ENCODE results near the gene FOXA3.
"Not testable (repeated sequence)": the region's sequence is repeated elsewhere in the genome, so short reads cannot be mapped to it uniquely, and the experiment has no call there.

Gene FOXA3

DNA sequence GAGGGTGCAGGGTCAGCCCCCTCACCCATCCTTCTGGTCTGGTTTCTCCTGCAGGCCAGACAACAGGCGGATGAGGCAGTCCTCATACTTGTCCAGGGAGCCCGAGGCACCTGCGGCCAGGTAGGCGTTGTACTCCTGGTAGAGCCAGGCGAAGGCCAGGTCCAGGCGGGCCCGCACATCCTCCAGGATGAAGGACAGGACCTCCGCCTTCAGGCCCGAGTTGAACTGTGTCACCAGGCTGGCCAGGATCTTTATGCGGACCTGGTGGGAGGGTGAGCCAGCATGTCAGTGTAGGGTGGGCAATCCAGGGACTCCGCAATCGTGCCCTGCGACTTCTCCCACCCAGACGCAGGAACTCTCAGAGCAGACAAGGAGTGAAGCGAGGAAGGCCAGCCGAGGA lies 35.2 kb upstream of the FOXA3 start:
- DNase-seq, result no peak

DNA sequence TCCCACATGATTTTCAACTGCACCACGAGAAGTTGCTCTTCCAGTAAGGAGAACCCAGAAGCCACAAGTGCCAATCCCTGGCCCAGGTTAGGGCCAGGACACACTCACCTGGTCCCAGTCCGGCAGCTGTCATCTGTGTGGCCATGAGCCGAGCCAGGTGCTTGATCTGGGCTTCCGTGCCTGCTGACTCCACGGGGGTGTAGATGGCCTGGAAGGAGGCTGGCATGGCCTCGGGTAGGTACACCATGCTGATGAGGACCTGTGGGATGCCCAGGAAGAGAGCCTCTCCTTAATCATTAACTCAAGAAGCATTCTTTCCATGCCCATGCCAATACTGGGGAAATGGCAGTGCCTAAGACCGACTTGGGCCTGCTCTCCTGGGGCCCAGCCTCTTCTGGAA lies 29.2 kb upstream of the FOXA3 start:
- DNase-seq, result no peak

DNA sequence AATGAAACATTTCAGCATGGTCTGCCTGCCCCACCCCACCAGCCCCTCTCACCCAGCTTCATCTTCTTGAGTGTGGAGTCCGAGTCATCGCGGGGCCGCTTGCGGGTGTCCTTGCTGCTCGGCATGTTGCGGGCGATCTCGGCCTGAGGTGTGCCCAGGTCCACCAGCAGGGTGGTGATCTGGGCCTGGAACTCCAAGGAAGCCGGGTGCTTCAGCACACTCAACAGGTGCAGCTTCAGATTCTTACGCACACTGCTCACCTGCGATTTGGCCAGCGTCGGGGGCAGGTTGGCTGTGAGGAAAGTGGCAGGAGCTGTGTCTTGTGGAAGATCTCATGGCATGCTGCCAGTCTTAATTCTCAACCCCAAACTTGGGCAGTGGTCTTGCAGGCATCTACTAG lies 21.9 kb upstream of the FOXA3 start:
- DNase-seq, result no peak

DNA sequence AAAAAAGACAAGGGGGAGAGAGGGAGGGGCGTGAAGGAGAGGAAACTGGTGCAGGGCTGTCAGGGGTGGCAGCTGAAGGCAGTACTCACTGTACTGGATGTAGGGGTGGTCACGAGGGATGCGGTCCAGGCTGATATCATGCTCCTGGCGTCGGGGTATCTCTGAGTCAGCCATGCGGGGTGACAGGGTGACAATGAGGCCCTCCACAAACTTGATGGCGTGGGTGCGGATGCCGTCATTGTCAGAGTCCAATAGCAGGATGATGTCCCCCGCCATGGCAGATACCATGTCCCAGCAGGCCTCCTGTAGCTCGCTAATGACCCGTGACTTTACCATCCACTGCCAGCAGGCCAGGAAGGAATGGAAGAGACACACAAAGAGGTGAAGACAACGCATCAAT lies 16.5 kb upstream of the FOXA3 start:
- DNase-seq, result no peak

DNA sequence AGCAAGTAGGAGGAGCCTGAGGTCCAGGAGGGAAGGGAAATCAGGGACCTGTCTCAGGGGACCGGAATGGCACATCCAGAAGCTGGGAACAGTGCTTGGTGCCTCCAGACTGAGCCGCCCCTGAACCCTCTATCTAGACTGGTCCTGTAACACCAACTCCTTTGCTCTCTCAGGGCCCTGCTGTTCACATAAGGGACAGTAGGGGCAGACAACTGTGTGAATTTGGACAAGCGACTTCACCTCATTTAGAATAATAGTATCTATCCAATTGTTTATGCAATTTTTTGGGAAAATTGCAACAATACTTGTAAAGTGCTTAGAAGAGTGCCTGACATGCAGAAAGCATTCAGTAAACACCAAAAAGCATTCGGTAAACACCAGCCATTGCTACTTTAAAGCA lies 15.2 kb upstream of the FOXA3 start:
- DNase-seq, result no peak

DNA sequence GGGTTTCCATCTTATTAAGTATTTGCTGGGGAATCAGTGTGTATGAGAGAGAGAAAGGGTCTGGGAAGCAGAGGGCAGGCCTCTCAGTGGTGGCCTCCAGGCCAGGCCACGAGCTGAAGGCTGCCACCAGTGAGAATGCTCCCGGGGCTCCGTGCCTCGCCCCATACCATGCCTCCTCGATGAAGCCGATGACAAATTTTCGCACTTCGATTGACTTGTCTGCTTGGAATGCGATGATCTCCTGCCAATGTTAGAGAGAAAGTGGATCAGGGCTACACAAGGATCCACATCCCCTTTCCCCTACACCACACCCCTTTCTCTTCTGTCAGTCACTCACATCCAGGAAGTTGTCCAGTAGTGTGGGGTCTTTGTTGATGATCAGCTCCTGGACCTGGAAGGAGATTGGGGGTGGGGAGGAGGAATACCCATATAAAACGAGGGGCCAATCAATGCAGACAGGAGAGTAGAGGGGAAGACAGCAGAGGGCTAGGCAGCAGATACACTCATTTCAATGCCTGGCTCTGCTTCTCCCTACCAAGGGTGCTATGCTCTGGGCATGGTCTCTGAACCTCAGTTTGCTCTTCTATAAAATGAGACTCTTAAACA lies 11.9 kb upstream of the FOXA3 start:
- no peak for DNase-seq

DNA sequence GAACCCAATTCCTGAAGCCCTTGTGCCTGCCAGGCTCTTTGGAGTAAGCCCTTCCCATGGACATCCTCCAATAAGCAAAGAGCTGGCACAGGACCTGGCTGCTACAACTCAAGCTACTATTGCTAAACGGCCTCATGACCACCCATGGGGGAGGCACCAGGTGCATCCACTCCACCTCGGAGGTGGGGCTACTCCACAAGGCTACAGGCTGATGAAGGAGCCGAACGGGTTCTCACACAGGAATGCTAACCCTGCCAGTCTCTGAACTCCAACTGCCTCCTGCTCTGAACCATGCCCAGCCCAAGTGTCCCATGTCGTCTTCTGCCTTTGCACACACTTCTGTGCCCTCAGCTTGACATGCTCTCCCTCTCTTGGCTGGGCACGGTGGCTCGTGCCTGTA lies 11.1 kb upstream of the FOXA3 start:
- no peak for DNase-seq

DNA sequence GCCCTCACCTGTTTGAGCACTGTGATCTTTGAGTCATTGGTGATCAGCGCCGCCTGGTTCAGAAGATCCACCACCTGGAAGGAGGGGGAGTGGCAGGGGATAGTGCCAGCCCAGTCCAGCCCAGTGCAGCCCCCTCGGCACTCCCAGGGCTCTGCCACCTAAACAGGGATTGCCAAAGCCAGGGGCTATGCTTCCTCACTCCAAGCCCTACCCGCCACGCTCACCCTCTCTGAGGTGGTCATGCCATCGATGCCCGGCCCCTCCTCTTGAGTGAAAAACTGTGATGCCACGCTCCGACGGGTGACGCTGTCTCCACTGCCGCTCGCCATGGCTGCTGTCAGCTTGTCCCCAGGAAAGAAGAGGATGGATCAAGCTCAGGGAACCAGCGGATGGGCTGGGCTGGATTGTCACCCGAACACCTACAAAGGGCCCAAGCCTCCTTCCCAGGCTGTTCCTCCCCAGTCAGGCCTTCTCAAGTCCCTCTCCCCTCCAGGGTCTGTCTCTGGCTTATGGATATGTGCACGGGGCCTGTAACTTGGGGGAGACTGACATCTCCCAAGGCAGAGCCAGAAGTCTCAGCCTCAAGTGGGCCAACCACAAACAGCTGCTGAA lies 9.9 kb upstream of the FOXA3 start:
- DNase-seq, result no peak

DNA sequence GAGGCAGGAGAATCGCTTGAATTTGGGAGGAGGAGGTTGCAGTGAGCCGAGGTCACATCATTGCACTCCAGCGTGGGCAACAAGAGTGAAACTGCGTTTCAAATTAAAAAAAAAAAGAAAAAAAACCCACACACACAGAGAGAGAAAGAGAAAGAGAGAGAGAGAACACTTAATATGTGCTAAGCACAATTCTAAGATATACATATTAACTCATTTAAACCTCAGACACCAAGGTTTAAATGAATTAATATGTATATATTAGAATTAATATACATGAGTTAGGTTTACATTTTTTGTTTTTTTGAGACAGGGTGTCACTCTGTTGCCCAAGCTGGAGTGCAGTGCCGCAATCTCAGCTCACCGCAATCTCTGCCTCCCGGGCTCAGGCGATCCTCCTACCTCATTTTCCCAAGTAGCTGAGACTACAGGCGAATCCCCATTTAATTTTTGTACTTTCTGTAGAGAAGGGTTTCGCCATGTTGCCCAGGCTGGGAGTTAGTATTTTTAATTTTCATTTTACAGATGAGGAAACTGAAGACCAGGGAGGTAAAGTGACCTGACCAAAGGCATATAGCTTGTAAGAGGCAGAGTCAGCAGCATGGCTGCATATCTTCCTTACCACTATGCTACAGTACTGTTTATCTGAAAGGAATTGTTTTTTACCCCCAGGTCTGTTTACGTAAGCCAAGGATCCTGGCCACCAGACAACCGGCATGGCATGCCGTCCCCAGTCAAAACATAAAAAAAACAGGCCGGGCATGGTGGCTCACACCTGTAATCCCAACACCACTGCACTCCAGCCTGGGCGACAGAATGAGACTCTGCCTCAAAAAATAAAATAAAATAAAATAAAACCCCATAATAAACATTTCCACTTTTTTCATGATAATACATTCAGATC lies 3.5 kb upstream of the FOXA3 start:
- DNase-seq, result no peak

DNA sequence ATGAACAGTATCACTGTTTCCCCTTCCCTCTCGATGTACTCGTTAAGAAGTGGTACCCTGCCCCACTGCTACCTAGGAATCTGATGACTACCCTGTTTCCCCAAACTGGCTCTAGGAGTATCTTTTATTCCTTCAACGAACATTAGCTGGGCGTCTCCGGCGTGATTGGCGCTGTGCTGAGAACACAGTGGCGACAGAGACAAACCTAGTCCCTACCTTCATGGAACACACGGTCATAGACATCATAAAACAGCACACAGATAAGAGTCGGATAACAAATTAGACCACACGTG lies 1.9 kb upstream of the FOXA3 start:
- no peak for DNase-seq

DNA sequence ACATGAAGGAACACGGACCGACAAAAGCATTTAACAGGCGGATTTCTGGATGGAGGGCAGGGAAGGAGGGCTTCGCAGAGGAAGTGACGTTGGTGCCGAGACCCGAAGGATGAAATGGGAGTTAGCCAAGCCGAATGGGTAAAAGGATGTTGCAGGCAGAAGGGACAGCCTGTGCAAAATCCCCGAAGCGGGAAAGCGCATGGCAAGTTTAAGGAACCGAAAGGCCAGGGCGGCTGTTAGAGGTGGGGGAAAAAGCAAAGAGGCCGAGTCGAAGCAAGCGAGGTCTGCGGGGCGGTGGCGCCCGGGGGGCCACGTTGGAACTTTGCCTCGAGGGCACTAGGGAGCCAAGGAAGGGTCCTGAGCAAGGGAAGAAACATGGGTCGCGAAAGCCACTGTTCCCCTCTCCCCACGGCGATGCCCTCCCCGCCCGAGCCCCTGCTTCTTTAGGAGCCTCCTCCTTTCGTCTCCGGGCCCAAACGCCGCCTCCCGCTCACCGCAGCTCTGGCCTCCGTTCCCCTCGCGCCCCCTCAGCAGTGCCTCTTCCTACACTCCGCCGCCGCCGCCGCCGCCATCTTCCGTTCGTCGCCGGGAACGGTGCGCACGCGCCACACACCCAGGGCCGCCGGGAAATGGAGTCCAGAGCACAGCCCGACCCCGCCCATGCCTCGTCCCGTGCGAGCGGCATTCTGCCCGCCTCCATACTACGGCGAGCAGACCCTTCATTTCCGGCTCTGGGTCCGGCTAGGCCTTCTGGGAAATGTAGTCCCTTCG lies 1.4 kb upstream of the FOXA3 start, which contains the start of gene SYMPK:
TSS of gene SYMPK (minus strand) at position 584 of the 771 bp plus-strand sequence. CDS start 8,652 bp downstream, outside the sequence.
- DNase-seq, result peak; percentile 99

DNA sequence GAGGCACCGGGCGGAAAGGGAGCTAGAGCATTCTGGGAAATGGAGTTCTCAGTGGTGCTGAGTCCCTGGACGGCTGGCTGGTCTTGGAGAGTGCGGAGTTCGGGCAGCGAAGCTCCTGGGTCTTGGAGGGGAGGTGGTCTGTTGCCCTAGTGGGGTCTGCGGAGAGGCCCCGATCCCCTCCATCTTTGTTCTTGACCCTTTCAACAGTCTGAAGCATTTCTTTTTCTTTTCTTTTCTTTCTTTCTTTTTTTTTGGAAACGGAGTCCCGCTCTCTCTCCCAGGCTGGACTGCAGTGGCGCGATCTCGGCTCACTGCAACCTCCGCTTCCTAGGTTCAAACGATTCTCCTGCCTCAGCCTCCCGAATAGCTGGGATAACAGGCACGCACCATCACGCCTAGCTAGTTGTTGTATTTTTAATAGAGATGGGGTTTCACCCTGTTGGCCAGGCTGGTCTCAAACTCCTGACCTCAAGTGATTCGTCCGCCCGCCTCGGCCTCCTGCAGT lies 739 bp upstream of the FOXA3 start:
- no peak for DNase-seq

DNA sequence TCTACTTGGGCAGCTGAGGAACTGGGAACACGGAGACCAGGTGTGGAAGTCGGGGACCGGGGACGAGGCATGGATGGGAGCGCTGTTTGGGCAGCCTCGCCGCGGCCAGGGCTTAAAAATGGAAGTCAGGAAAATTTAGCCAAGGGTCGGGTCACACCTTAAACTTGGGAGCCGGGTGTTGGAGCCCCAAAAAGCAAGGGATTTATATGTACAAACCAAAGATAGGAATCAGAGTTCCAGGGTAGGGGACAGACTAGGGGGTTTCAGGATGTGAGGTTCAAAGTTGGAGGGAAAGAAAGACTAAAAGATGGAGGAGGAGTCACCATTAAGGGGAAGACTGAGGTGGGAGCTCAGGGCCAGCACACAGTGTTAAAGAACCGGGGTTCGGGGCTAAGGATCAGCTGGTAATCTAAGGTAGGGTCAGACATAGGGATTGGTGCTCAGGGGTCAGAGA lies 530 bp downstream of the FOXA3 start:
- no peak for DNase-seq

DNA sequence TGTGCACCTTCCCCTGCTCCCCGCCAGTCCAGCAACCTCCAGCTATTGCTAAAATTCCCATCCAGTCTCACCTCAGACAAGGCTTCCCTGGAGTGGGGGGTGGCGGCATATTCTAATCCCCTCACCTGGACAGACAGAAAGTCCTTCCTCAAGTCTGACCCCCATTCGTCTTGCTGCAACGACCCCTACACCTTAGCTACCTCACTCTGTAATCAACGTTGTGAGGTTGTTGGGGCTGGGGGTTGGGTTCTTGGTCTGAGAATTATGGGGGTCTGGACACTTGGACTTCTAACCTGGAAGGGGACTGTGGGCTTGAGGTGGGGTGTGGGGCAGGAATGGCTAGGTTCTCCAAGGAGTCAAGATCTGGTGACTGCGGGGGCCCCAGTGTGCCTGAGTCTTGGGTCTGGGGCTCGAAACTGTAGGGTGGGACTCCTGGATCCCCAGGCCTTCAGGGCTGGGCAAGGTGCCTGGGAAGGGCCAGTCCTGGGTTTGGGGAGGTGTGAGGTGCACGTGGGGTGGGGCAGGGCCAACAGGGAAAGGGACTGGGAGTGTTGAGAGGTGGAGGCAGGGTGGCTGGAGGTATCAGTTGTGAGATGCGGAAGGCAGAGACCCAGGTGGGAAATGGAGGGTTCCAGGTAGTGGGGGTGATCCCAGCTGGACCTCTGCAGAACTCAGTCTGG lies 1.3 kb downstream of the FOXA3 start:
- DNase-seq, result no peak

DNA sequence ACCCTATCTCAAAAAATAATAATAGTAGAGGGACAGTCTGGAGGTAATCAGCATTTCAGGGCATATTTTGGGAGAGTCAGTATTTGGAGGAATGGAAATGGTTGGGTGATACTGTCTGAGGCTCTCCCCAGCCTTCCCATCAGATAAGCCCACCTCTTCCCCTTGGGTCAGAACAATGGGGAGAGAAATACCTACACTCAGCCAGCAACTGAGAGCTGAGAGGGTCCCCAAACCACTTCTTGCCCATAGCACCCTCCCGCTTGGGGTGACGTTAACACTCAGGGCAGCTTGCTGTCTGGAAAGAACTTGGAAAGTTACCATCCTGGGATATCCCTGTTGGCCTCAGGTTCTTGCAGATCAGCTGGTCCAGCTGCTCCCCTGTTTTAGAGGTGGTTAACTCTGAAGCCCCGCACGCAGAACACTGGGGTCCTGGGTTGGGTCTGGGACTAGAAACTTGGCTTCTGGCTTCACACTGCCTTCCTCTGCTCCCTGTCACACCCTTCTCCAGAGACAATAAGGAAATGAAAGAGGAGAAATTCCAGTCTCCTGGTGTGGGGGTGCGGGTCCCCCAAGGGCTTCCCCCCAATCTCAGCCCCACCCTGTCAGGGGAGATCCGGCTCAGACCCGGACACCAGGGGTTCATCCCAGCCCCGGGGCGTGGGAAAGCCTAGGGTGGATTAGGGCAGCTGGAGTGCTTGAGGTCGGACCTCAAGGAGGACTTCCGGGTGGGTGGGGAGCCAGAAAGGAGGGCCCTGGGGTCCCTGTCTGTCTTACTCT lies 2.5 kb downstream of the FOXA3 start:
- no peak for DNase-seq

DNA sequence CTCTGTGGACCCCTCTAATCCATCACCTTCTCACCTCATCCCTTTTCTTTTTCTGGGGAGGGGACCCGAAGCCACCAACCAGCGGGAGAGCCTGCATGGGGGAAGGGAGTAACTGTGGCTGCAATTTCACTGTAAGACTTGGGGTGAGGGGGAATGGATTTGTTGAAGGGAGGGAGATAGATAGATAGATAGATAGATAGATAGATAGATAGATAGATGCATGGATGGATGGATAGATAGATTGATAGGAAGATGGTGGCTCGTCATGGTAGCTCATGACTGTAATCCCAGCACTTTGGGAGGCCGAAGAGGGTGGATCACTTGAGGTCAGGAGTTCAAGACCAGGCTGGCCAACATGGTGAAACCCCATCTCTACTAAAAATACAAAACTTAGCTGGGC lies 3.1 kb downstream of the FOXA3 start:
- not testable (repeated sequence) for DNase-seq

DNA sequence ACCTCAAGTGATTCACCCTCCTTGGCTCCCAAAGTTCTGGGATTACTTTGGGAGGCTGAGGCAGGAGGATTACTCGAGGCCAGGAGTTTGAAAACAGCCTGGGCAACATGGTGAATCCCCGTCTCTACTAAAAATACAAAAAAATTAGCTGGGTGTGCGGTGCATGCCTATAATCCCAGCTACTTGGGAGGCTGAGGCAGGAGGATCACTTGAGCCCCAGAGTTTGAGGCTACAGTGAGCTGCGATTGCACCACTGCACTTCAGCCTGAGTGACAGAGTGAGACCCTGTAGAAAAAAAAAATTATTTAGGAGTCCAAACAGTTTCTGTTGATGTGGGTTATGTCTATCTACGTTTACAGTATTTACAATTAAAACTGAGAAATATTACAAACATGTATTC lies 6.7 kb downstream of the FOXA3 start:
- DNase-seq, result no peak

DNA sequence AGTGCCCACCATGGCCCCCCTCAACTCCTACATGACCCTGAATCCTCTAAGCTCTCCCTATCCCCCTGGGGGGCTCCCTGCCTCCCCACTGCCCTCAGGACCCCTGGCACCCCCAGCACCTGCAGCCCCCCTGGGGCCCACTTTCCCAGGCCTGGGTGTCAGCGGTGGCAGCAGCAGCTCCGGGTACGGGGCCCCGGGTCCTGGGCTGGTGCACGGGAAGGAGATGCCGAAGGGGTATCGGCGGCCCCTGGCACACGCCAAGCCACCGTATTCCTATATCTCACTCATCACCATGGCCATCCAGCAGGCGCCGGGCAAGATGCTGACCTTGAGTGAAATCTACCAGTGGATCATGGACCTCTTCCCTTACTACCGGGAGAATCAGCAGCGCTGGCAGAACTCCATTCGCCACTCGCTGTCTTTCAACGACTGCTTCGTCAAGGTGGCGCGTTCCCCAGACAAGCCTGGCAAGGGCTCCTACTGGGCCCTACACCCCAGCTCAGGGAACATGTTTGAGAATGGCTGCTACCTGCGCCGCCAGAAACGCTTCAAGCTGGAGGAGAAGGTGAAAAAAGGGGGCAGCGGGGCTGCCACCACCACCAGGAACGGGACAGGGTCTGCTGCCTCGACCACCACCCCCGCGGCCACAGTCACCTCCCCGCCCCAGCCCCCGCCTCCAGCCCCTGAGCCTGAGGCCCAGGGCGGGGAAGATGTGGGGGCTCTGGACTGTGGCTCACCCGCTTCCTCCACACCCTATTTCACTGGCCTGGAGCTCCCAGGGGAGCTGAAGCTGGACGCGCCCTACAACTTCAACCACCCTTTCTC lies 8.2 kb downstream of the FOXA3 start:
- no peak for DNase-seq

DNA sequence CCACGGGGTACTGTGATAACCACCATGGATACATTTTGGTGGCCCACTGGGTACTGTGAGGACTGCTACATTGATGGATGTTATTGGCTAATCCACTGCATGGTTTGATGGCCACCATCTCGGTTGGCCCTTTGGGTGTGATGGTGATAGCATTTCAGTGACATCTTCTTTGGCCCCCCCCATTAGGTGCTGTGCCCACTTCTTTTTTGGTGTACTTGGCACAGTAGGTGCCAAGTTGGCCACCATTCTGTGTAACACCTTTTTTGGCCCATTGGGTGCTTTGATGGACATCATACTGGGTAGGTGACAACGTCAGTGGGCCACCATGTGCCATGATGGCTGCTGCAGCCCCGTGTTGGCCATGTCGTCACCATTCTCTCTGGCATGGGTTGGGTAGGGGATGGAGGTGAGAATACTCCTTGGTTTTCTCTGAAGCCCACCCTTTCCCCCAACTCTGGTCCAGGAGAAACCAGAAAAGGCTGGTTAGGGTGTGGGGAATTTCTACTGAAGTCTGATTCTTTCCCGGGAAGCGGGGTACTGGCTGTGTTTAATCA lies 9.2 kb downstream of the FOXA3 start:
- DNase-seq, result no peak

DNA sequence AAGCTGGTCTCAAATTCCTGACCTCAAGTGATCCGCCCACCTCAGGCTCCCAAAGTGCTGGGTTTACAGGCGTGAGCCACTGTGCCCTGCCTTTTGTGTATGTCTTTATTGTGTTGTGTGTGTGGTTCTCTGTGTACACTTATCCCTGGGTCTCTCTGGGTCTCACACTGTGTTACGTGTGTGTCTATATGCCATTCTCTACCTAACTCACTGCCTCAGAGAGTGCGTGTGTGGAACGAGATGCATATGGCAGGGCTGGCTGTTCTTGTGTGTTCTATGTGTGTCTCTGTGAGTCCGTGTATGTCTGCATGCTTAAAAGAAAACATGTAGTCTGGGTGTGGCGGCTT lies 10.5 kb downstream of the FOXA3 start:
- no peak for DNase-seq

DNA sequence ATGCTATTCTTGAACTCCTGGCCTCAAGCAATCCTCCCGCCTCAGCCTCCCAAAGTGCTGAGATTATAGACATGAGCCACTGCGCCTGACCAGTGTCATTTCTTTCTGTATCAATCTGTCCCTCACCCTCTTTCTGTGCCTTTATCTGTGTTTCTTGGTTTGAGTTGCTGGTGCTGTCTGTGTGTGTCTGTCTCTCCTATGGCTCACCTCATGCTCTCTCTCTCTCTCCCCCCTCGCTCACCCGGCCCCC lies 12.0 kb downstream of the FOXA3 start:
- DNase-seq, result no peak
